ENCODE measurements around the gene ZBTB5. TPM values are rescaled to one million over a fixed set of nuclear protein-coding genes. Genes with fewer than 3 reads are reported as not detected.

ZBTB5 gene
- total and polyA plus RNA-seq, 2 donors (not counting 1 experiment from before 2014, with no cell fraction given), result 5.1 to 7.3 TPM

- Histone ChIP-seq H3K4me3 (replicated peaks in 1 of 4; ENCODE audit: control extremely low read depth in 1 of 4, insufficient read depth in 1 of 4, low read depth in 3 of 4, low read length in 4 of 4) (no peak overlapping the region), H3K9ac (ENCODE audit: insufficient read depth, low read length) (no peak overlapping the region), H2AFZ (ENCODE audit: low read length) (no peak overlapping the region), H3K36me3 (ENCODE audit: control insufficient read depth, insufficient read depth, low read length) (no peaks in the 10 kb centered on the region), H3K27ac (ENCODE audit: insufficient read depth, low read length) (no peak overlapping the region), H3K79me2 (ENCODE audit: control insufficient read depth, insufficient read depth, low read length) (no peaks in the 10 kb centered on the region), H3K27me3 (ENCODE audit: control insufficient read depth, insufficient read depth, low read length) (peaks cover 3% of the 10 kb centered on the region), H4K20me1 (ENCODE audit: control insufficient read depth, extremely low read depth, insufficient read depth, low read length) (no peaks in the 10 kb centered on the region), H3K4me2 (ENCODE audit: extremely low read depth, insufficient read depth, low read length) (no peak overlapping the region), H3K4me1 (ENCODE audit: control insufficient read depth, extremely low read depth, insufficient read depth, low read length) (peaks cover 2% of the 10 kb centered on the region), H3K9me3 (ENCODE audit: control insufficient read depth, insufficient read depth, low read depth, low read length) (no peaks in the 10 kb centered on the region)
- TF ChIP-seq EZH2 (IDR thresholded peaks at IDR 0.05; ENCODE audit: low read length, missing control alignments) (no peak), CTCF (conservative IDR thresholded peaks at IDR 0.05 in 1 of 2, IDR thresholded peaks at IDR 0.05 in 1 of 2; ENCODE audit: low read depth in 1 of 2, low read length in 2 of 2) (peak; percentile 25 to 42)
- no peak for DNase-seq (ENCODE audit: low read depth in 2 of 2)
These were observed 54.1 kb downstream of the ZBTB5 start for GRCh38 chr9:37410969-37411785.

- Histone ChIP-seq H3K79me2 (ENCODE audit: control insufficient read depth, insufficient read depth, low read length) (no peaks in the 10 kb centered on the region), H3K4me3 (replicated peaks in 1 of 4; ENCODE audit: control extremely low read depth in 1 of 4, insufficient read depth in 1 of 4, low read depth in 3 of 4, low read length in 4 of 4) (no peak overlapping the region), H2AFZ (ENCODE audit: low read length) (no peak overlapping the region), H3K36me3 (ENCODE audit: control insufficient read depth, insufficient read depth, low read length) (no peaks in the 10 kb centered on the region), H3K9ac (ENCODE audit: insufficient read depth, low read length) (no peak overlapping the region), H3K27me3 (ENCODE audit: control insufficient read depth, insufficient read depth, low read length) (peaks cover 3% of the 10 kb centered on the region), H3K4me2 (ENCODE audit: extremely low read depth, insufficient read depth, low read length) (no peak overlapping the region), H4K20me1 (ENCODE audit: control insufficient read depth, extremely low read depth, insufficient read depth, low read length) (no peaks in the 10 kb centered on the region), H3K9me3 (ENCODE audit: control insufficient read depth, insufficient read depth, low read depth, low read length) (no peaks in the 10 kb centered on the region), H3K27ac (ENCODE audit: insufficient read depth, low read length) (no peak overlapping the region), H3K4me1 (ENCODE audit: control insufficient read depth, extremely low read depth, insufficient read depth, low read length) (peaks cover 2% of the 10 kb centered on the region)
- TF ChIP-seq CTCF (conservative IDR thresholded peaks at IDR 0.05 in 1 of 2, IDR thresholded peaks at IDR 0.05 in 1 of 2; ENCODE audit: low read depth in 1 of 2, low read length in 2 of 2) (no peak), EZH2 (IDR thresholded peaks at IDR 0.05; ENCODE audit: low read length, missing control alignments) (no peak)
- no peak for DNase-seq (ENCODE audit: low read depth in 2 of 2)
These were observed 54.8 kb downstream of the ZBTB5 start for GRCh38 chr9:37410354-37410861.

- H3K4me2 ChIP-seq (ENCODE audit: extremely low read depth, insufficient read depth, low read length), result no peak overlapping the region
- H3K27me3 ChIP-seq (ENCODE audit: control insufficient read depth, insufficient read depth, low read length), result peaks cover 3% of the 10 kb centered on the region
- H3K79me2 ChIP-seq (ENCODE audit: control insufficient read depth, insufficient read depth, low read length), result no peaks in the 10 kb centered on the region
- no peak overlapping the region for H3K9ac ChIP-seq (ENCODE audit: insufficient read depth, low read length)
- DNase-seq (ENCODE audit: low read depth in 2 of 2), result no peak
- no peaks in the 10 kb centered on the region for H3K9me3 ChIP-seq (ENCODE audit: control insufficient read depth, insufficient read depth, low read depth, low read length)
- no peak overlapping the region for H3K27ac ChIP-seq (ENCODE audit: insufficient read depth, low read length)
- TF ChIP-seq CTCF (conservative IDR thresholded peaks at IDR 0.05 in 1 of 2, IDR thresholded peaks at IDR 0.05 in 1 of 2; ENCODE audit: low read depth in 1 of 2, low read length in 2 of 2) (no peak), EZH2 (IDR thresholded peaks at IDR 0.05; ENCODE audit: low read length, missing control alignments) (no peak)
- H3K36me3 ChIP-seq (ENCODE audit: control insufficient read depth, insufficient read depth, low read length), result no peaks in the 10 kb centered on the region
- no peaks in the 10 kb centered on the region for H4K20me1 ChIP-seq (ENCODE audit: control insufficient read depth, extremely low read depth, insufficient read depth, low read length)
- no peak overlapping the region for H2AFZ ChIP-seq (ENCODE audit: low read length)
- no peaks in the 10 kb centered on the region for H3K4me1 ChIP-seq (ENCODE audit: control insufficient read depth, extremely low read depth, insufficient read depth, low read length)
- H3K4me3 ChIP-seq (replicated peaks in 1 of 4; ENCODE audit: control extremely low read depth in 1 of 4, insufficient read depth in 1 of 4, low read depth in 3 of 4, low read length in 4 of 4), result no peak overlapping the region
These were observed 56.1 kb downstream of the ZBTB5 start for GRCh38 chr9:37408933-37409710.

Measured in fibroblast of lung (primary cell).